Activated naive CD8-positive, alpha-beta T cell treated with anti-CD3 and anti-CD28 coated beads, Interleukin-2, amount 10 ng/mL, durations not matched to agents 7 days and 5 days (primary cell): ENCODE results near the gene SLC39A11. TPM values are rescaled to one million over a fixed set of nuclear protein-coding genes. Genes with fewer than 3 reads are reported as not detected.
"Not testable (repeated sequence)": the region's sequence is repeated elsewhere in the genome, so short reads cannot be mapped to it uniquely, and the experiment has no call there.

Experiments used
- ATAC-seq: fragments of 150-1000 bp; cut with Tn5 transposase; one replicate; pipeline ENCODE4 v1.10.0; 2021; ENCODE audit warnings: low read depth, moderate library complexity
- POLR2A ChIA-PET: fragments of 350-600 bp; sonication (Branson Sonifier 250); formaldehyde crosslinking; loops from one replicate; lab custom pipeline; 2021; ENCODE audit warnings: antibody characterized with exemption; lab: Charles Lee
- DNase-seq: peaks from one replicate; pipeline ENCODE4 v3.0.0; 2021
- H3K27ac Mint-ChIP-seq: one replicate; pipeline ENCODE4 v1.8.0; 2022; ENCODE audit warnings: mild to moderate bottlenecking, mixed read lengths
- H3K27me3 Mint-ChIP-seq: one replicate; pipeline ENCODE4 v1.8.0; 2022; ENCODE audit warnings: mild to moderate bottlenecking, moderate library complexity, mixed read lengths
- H3K36me3 Mint-ChIP-seq: one replicate; pipeline ENCODE4 v1.8.0; 2021; ENCODE audit warnings: mild to moderate bottlenecking, mixed read lengths
- H3K4me1 Mint-ChIP-seq: one replicate; pipeline ENCODE4 v1.8.0; 2021; ENCODE audit warnings: mixed read lengths
- H3K4me3 Mint-ChIP-seq: one replicate; pipeline ENCODE4 v1.8.0; 2022; ENCODE audit warnings: mild to moderate bottlenecking, moderate library complexity, mixed read lengths
- H3K9me3 Mint-ChIP-seq: one replicate; pipeline ENCODE4 v1.8.0; 2021; ENCODE audit warnings: mixed read lengths
- total RNA-seq, 2 experiments: library from RNA; stranded (reverse); gene quantifications; one replicate each; pipeline ENCODE4 v1.2.3, GENCODE V29; 2021

SLC39A11 gene
- total RNA-seq, 2 experiments from 2014 or later, result 18.2 to 18.8 TPM

DNA sequence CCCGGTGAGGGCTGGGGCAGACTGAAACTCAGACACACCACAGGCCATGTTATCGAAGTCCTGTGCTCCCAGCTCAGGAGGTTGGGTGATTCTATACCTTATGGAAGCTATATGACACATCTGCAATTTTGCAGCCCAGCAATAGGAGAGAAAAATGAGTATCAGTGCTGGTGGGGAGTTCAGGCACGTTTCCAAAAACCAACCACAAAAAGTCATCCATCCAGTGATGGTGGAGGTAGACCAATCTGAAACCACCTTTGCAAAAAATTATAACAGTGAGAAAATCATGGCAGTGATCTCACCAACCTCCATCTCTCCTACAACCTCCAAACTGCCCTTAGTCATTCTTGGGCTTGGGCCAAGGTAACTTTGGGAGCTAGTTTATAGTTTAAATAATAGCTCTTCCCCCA, 327.9 kb downstream of the SLC39A11 start:
- ATAC-seq (no peak), DNase-seq (no peak)
- H3K4me3 Mint-ChIP-seq, result no peak overlapping the region
- no peaks in the 10 kb centered on the region for H3K27me3 Mint-ChIP-seq
- H3K27ac Mint-ChIP-seq, result no peak overlapping the region
- no peaks in the 10 kb centered on the region for H3K36me3 Mint-ChIP-seq
- peaks cover 1% of the 10 kb centered on the region for H3K9me3 Mint-ChIP-seq
- POLR2A ChIA-PET, result no interaction called here
- no peaks in the 10 kb centered on the region for H3K4me1 Mint-ChIP-seq

GRCh38 chr17:72763981-72764380, 328.5 kb downstream of the SLC39A11 start:
- Mint-ChIP-seq H3K36me3 (no peaks in the 10 kb centered on the region), H3K27ac (no peak overlapping the region), H3K27me3 (no peaks in the 10 kb centered on the region), H3K4me3 (no peak overlapping the region), H3K4me1 (no peaks in the 10 kb centered on the region), H3K9me3 (peaks cover under 1% of the 10 kb centered on the region)
- POLR2A ChIA-PET, result no interaction called here
- no peak for DNase-seq
- no peak for ATAC-seq

DNA sequence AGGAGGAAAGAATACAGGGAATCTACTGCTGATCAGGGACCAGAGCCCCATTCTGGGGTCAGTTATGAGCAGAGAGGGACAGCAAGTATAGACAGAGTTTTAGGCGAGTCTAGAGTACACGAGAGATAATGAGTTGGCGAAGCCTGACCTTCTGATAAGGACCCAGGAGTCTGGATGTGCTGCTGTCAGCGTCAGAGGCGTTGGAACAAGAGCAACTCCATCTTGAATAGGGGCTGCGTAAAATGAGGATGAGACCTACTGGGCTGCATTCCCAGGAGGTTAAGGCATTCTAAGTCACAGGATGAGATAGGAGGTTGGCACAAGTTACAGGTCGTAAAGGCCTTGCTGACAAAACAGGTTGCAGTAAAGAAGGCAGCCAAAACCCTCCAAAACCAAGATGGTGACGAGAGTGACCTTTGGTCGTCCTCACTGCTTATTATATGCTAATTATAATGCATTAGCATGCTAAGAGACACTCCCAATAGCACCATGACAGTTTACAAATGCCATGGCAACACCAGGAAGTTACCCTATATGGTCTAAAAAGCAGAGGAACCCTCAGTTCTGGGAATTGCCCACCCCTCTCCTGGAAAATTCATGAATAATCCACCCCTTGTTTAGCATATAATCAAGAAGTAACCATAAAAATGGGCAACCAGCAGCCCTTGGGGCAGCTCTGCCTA, 330.5 kb downstream of the SLC39A11 start:
- H3K4me1 Mint-ChIP-seq, POLR2A ChIA-PET, ATAC-seq, DNase-seq, H3K27ac Mint-ChIP-seq, H3K36me3 Mint-ChIP-seq, H3K9me3 Mint-ChIP-seq, H3K4me3 Mint-ChIP-seq, H3K27me3 Mint-ChIP-seq: not testable (repeated sequence)

DNA sequence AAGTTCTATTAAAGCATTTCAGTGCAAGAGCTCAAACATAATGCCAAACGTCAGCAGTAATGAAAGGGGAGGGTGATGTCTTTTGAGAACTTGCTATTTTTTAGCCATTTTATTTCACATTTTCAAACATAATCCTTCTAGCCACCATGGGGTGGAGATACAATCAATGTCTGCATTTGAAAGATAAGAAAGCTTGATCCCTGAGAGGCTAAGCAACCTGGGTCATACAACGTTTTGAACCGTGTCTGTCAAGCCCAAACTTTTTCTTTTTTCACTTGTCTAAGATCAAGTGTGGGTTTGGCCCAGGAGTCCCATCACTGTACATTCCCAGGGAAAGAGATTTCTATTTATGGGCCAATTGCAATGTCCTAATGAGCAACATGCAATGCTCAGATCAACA, 331.1 kb downstream of the SLC39A11 start:
- H3K9me3 Mint-ChIP-seq, result no peaks in the 10 kb centered on the region
- DNase-seq (no peak), ATAC-seq (no peak)
- no peaks in the 10 kb centered on the region for H3K27me3 Mint-ChIP-seq
- POLR2A ChIA-PET, result no interaction called here
- H3K27ac Mint-ChIP-seq, result no peak overlapping the region
- no peak overlapping the region for H3K4me3 Mint-ChIP-seq
- no peaks in the 10 kb centered on the region for H3K4me1 Mint-ChIP-seq
- peaks cover 2% of the 10 kb centered on the region for H3K36me3 Mint-ChIP-seq

- H3K9me3 Mint-ChIP-seq, result no peaks in the 10 kb centered on the region
- POLR2A ChIA-PET, result no interaction called here
- H3K27ac Mint-ChIP-seq, result no peak overlapping the region
- no peaks in the 10 kb centered on the region for H3K27me3 Mint-ChIP-seq
- H3K4me1 Mint-ChIP-seq, result no peaks in the 10 kb centered on the region
- no peak overlapping the region for H3K4me3 Mint-ChIP-seq
- no peak for DNase-seq
- peaks cover 2% of the 10 kb centered on the region for H3K36me3 Mint-ChIP-seq
- no peak for ATAC-seq
Measured at GRCh38 chr17:72760368-72760767, 332.1 kb downstream of the SLC39A11 start.

- no peaks in the 10 kb centered on the region for H3K27me3 Mint-ChIP-seq
- no peak for DNase-seq
- ATAC-seq, result no peak
- peaks cover 2% of the 10 kb centered on the region for H3K36me3 Mint-ChIP-seq
- no peaks in the 10 kb centered on the region for H3K4me1 Mint-ChIP-seq
- H3K4me3 Mint-ChIP-seq, result no peak overlapping the region
- H3K27ac Mint-ChIP-seq, result no peak overlapping the region
- H3K9me3 Mint-ChIP-seq, result no peaks in the 10 kb centered on the region
- POLR2A ChIA-PET, result no interaction called here
Measured at GRCh38 chr17:72759301-72759700, 333.2 kb downstream of the SLC39A11 start.

DNA sequence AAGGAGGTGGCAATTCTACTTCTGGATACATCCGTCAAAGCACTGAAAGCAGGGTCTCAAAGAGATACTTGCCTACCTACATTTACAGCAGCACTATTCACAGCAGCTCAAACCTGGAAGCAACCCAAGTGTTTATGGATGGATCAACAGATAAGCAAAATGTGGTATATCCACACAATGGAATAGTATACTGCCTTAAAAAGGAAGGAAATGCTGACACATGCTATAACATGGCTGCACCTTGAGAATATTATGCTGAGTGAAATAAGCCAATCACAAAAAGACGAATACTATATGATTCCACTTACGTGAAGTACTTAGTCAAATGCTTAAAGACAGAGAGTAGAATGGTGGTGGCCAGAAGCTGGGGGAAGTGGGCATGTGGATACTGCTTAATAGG, 336.2 kb downstream of the SLC39A11 start:
- no peak for ATAC-seq
- Mint-ChIP-seq H3K27ac (no peak overlapping the region), H3K4me1 (peaks cover 1% of the 10 kb centered on the region), H3K27me3 (no peaks in the 10 kb centered on the region), H3K4me3 (no peak overlapping the region), H3K36me3 (peaks cover 2% of the 10 kb centered on the region), H3K9me3 (no peaks in the 10 kb centered on the region)
- DNase-seq, result no peak
- POLR2A ChIA-PET, result no interaction called here

DNA sequence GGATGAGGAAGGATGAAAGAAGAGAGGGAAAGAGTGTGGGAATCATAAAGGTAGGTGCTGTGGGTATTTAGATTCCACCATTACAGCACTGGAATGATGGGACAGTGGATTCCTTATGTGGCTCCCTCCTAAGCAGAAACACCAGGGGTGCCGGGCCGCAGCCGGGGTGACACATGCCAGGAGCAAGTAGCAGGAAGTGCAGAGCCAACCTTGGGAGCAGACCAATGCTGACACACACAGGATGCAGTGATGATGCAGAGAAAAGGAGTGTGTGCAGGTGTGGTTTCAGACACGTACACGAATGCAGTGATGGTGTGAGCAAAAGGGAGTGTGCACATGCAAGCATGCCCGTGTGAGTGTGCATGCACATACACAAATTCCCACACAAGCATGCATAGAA, 338.0 kb downstream of the SLC39A11 start:
- H3K27ac Mint-ChIP-seq, result no peak overlapping the region
- no peaks in the 10 kb centered on the region for H3K9me3 Mint-ChIP-seq
- H3K27me3 Mint-ChIP-seq, result no peaks in the 10 kb centered on the region
- no peak for ATAC-seq
- H3K4me1 Mint-ChIP-seq, result peaks cover 1% of the 10 kb centered on the region
- peaks cover 2% of the 10 kb centered on the region for H3K36me3 Mint-ChIP-seq
- DNase-seq, result no peak
- no peak overlapping the region for H3K4me3 Mint-ChIP-seq
- POLR2A ChIA-PET, result no interaction called here

- POLR2A ChIA-PET, result no interaction called here
- no peaks in the 10 kb centered on the region for H3K9me3 Mint-ChIP-seq
Measured at GRCh38 chr17:72751746-72752145, 340.7 kb downstream of the SLC39A11 start.

DNA sequence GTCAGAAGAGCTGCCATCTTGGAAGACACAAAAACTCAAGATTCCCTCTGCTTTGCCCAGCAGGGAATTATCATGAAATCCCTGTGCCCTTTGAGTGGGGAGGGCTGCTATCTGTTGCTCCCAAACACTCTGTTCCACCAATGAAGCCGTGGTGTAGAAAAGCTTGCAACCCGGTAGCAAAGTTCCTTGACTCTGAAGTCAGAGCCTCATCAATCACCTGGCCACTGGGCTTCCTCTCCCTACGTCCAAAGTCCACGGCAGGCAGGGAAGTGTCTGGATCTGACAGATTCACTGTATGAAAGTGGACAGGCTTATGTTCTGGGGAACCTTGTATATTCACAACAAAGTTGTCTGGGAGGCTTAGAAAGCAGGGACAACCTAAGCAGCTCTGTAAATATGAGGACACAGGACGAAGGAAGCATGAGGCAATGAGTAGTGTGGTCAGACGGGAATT, 343.3 kb downstream of the SLC39A11 start:
- peaks cover 1% of the 10 kb centered on the region for H3K4me1 Mint-ChIP-seq
- H3K4me3 Mint-ChIP-seq, result no peak overlapping the region
- no peaks in the 10 kb centered on the region for H3K36me3 Mint-ChIP-seq
- H3K27me3 Mint-ChIP-seq, result no peaks in the 10 kb centered on the region
- DNase-seq, result no peak
- ATAC-seq, result no peak
- no peaks in the 10 kb centered on the region for H3K9me3 Mint-ChIP-seq
- POLR2A ChIA-PET, result no interaction called here
- H3K27ac Mint-ChIP-seq, result no peak overlapping the region

More at GRCh38 chr17:72751746-72752145, 340.7 kb downstream of the SLC39A11 start:
- H3K4me3 Mint-ChIP-seq, result no peak overlapping the region
- ATAC-seq, result no peak
- no peak overlapping the region for H3K27ac Mint-ChIP-seq
- H3K27me3 Mint-ChIP-seq, result no peaks in the 10 kb centered on the region
- no peaks in the 10 kb centered on the region for H3K36me3 Mint-ChIP-seq
- no peak for DNase-seq
- peaks cover 1% of the 10 kb centered on the region for H3K4me1 Mint-ChIP-seq

DNA sequence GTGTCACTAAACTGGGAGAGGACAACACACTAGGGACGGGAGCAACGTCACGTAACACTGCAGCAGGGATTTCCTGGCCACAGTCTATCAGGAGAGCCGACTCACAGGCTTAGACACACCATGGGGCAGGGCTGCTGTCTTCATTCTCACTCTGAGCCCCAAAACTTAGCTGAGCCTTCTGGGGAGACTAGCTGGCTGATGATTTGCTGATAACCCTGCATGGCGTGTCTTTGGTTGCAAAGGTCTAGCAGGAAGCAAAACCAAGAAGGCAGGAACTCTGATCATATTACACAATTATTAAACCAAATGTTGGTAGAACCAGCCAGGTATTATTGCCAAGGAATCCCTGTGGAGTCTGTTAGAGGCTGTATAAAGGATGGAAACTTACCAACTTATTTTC, 345.0 kb downstream of the SLC39A11 start:
- Mint-ChIP-seq H3K4me1 (peaks cover 1% of the 10 kb centered on the region), H3K27ac (no peak overlapping the region), H3K4me3 (no peak overlapping the region), H3K9me3 (no peaks in the 10 kb centered on the region), H3K27me3 (no peaks in the 10 kb centered on the region), H3K36me3 (no peaks in the 10 kb centered on the region)
- DNase-seq (no peak), ATAC-seq (no peak)
- POLR2A ChIA-PET, result no interaction called here

GRCh38 chr17:72745241-72745640, 347.2 kb downstream of the SLC39A11 start:
- POLR2A ChIA-PET, result interaction anchor here (0.6 kb wide), 1 partner anchor 26 kb away, joined by 5 read pairs; no protein-coding TSS in a partner anchor
- Mint-ChIP-seq H3K27me3 (no peaks in the 10 kb centered on the region), H3K9me3 (no peaks in the 10 kb centered on the region), H3K27ac (no peak overlapping the region), H3K4me3 (no peak overlapping the region), H3K36me3 (no peaks in the 10 kb centered on the region), H3K4me1 (no peaks in the 10 kb centered on the region)
- DNase-seq (no peak), ATAC-seq (no peak)

DNA sequence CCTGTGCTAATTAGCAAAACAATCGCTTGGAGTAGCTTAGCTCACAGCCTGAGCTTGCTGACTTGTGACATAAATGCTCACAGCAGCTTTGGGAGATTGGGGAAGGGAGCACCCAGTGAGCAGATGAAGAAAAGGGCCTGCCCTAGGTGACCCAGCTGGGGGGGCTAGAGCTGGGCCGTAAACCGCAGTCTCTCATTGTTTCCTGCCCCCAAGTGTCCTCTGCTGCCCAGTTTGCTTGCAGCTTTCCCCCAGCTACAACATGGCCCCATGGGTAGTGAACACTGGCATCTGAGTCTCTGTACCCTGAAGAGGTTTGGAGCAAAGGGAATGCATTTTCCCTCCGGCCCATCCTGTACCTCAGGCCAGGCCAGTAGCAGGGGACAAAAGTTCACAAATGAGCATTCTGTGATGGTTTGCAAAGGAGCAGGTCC, 349.4 kb downstream of the SLC39A11 start:
- no peaks in the 10 kb centered on the region for H3K27me3 Mint-ChIP-seq
- no peak for ATAC-seq
- DNase-seq, result no peak
- H3K9me3 Mint-ChIP-seq, result no peaks in the 10 kb centered on the region
- POLR2A ChIA-PET, result no interaction called here
- no peak overlapping the region for H3K4me3 Mint-ChIP-seq
- no peaks in the 10 kb centered on the region for H3K36me3 Mint-ChIP-seq
- H3K4me1 Mint-ChIP-seq, result no peaks in the 10 kb centered on the region
- no peak overlapping the region for H3K27ac Mint-ChIP-seq

GRCh38 chr17:72737151-72737690, 355.3 kb downstream of the SLC39A11 start:
- no peak for ATAC-seq
- POLR2A ChIA-PET, result no interaction called here
- Mint-ChIP-seq H3K9me3 (no peaks in the 10 kb centered on the region), H3K4me1 (no peaks in the 10 kb centered on the region), H3K4me3 (no peak overlapping the region), H3K36me3 (no peaks in the 10 kb centered on the region), H3K27me3 (no peaks in the 10 kb centered on the region), H3K27ac (no peak overlapping the region)
- no peak for DNase-seq
